ENCODE data around the gene MLEC.
"Not testable (repeated sequence)": the region's sequence is repeated elsewhere in the genome, so short reads cannot be mapped to it uniquely, and the experiment has no call there.

Gene MLEC

DNA sequence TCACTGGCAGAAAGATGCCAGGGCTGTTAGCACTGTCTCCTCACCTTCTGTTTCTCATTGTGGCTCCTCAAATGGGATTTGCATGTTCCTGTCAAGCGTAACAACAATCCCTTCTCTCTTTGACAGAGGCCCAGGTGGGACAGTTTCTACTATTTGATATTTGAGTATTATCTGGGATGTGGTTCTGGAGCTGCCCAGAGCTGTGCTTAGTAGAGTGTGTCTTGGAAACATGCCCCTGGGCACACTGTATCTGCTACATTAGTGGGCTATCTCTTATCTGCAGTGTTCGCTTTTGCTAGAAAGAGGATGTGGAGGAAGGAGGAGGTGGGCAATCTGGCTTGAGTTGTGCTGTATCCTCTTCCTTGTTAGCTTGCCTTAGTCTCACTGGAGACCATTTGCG is 34.9 kb downstream of the MLEC start:
- DNase-seq (ENCODE audit: low spot score) = no peak

- no peak for DNase-seq (ENCODE audit: low spot score)
Observed at GRCh38 chr12:120722784-120723183, 35.8 kb downstream of the MLEC start.

GRCh38 chr12:120724720-120725119 is 37.8 kb downstream of the MLEC start:
- DNase-seq (ENCODE audit: low spot score) = no peak

DNA sequence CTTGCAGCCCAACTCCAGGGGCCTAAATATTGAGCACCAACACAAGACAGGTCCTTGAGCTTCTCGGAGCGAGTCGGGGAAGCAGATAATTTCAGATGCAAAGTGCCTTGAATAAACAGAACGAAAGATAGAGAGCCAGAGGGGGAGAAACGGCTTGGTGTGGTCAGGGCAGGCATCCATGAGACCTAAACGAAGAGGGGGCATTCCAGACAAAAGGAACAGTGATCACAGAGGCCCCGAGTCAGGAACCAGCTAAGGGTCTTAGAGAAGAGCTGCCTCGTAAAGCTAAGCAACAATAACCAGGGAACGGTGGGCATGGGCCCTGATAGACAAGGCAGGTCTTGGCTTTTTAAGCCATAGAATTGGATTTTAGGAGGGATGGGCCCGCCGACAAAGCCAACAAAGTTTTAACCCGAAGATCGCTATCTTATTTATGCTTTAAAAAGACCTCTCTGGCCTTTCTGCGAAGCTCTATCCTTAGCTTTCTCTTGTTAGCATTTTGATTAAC is 38.3 kb downstream of the MLEC start:
- DNase-seq (ENCODE audit: low spot score) = no peak

- DNase-seq (ENCODE audit: low spot score) = peak; percentile 98
Observed at GRCh38 chr12:120725659-120726509, 38.9 kb downstream of the MLEC start, which contains the start of gene ACADS. TSS of gene ACADS (plus strand) at chr12:120725826. CDS start at chr12:120725886, 60 bp downstream.

DNA sequence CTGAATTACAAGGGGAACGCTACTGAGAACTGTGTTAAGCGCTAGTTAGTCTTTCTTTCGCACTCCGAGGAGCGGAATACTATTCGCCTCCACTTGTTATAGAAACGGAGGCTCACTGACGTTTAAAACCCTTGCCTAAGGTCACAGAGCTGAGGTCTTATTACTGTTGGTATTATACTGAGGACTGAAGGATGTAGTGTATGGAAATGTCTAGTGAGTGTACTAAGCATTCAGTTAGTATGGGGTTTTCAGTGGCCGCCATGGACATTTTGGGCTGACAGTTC is 39.5 kb downstream of the MLEC start:
- no peak for DNase-seq (ENCODE audit: low spot score)

GRCh38 chr12:120726961-120727360 is 40.0 kb downstream of the MLEC start:
- DNase-seq (ENCODE audit: low spot score) = no peak

- DNase-seq (ENCODE audit: low spot score) = not testable (repeated sequence)
Observed at GRCh38 chr12:120732198-120732597, 45.2 kb downstream of the MLEC start.

GRCh38 chr12:120733574-120733973 is 46.6 kb downstream of the MLEC start:
- DNase-seq (ENCODE audit: low spot score) = no peak

- no peak for DNase-seq (ENCODE audit: low spot score)
Observed at GRCh38 chr12:120734210-120734609, 47.3 kb downstream of the MLEC start.

DNA sequence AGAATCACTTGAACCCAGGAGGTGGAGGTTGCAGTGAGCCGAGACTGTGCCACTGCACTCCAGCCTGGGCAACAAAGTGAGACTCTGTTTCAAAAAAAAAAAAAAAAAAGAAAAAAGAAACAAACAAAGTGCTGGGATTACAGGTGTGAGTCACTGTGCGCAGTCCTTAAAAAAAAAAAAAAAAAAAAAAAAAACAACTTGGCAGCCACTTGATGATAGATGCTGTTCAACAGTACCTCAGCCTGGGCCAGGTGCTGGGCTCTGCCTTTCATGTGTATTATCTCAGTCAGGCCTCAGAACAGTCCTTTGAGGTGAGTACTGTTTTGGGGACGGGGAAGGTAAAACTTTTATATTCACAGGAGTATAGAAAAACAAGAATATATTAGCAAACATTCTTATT is 48.2 kb downstream of the MLEC start:
- DNase-seq (ENCODE audit: low spot score) = no peak

GRCh38 chr12:120736404-120737331 is 49.7 kb downstream of the MLEC start:
- DNase-seq (ENCODE audit: low spot score) = no peak

GRCh38 chr12:120737557-120738251 is 50.8 kb downstream of the MLEC start:
- DNase-seq (ENCODE audit: low spot score) = no peak

GRCh38 chr12:120738252-120739030 is 51.5 kb downstream of the MLEC start:
- no peak for DNase-seq (ENCODE audit: low spot score)

DNA sequence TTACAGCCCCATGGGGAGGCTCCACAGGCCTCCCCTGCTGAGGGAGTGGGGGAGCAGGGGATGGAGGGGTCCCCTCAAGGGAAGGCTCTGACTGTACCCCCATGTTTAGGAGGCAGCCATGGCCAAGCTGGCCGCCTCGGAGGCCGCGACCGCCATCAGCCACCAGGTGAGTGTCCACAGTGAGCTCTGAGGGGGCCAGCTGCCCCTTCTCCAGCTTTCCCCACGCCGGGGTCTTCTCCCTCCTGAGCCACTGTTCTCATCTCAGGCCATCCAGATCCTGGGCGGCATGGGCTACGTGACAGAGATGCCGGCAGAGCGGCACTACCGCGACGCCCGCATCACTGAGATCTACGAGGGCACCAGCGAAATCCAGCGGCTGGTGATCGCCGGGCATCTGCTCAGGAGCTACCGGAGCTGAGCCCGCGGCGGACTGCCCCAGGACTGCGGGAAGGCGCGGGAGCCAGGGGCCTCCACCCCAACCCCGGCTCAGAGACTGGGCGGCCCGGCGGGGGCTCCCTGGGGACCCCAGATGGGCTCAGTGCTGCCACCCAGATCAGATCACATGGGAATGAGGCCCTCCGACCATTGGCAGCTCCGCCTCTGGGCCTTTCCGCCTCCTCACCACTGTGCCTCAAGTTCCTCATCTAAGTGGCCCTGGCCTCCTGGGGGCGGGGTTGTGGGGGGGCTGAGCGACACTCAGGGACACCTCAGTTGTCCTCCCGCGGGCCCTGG is 52.2 kb downstream of the MLEC start:
- DNase-seq (ENCODE audit: low spot score) = no peak

- DNase-seq (ENCODE audit: low spot score) = no peak
Observed at GRCh38 chr12:120739821-120740613, 53.1 kb downstream of the MLEC start.

- DNase-seq (ENCODE audit: low spot score) = no peak
Observed at GRCh38 chr12:120740871-120741270, 53.9 kb downstream of the MLEC start.

DNA sequence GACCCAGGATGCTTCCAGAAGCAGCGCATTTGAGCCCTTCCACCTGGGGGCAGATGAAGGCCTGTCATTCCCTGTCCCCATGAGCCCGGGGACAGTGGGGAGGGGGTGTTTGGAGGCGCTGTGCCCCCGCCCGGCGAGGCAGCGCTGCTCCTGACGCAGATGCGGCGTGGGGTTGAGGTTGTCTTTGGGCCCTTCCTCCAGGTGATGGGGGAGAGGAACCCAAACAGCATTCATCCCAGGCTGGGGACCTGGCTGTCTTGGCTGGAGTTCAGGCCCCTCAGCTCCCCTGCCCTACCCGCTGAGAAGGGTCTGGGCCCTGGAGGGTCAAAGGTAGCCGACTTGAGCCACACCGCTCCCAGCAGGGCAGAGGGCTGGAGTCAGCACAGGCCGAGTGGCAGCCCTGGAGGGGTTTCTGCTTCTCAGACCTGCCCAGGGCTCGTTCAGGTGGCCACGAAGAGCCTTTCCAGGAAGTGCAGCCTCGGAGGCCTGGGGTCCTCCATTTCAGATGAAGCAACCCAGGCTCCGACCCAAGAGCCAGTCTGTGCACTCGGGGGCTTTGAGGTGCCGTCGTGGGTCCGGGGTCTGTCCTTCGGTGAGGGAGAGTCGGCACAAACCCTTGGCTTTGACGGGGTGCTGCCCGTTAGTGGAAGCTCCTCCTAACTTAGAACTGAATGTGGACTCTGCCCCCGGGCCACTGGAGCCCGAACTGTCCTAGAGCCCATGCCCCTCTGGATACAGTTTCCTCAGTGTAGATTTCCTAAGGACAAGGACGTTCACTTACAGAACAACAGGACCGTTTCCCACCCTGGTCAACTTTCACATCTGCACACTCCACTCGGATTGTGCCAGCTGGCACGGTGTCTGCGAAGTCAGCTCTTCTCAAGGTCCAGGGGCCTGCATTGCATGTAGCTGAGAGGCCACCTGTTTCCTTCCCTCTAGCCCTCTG is 54.8 kb downstream of the MLEC start:
- DNase-seq (ENCODE audit: low spot score) = no peak

All from GM03348 (cell line).